B cell (primary cell): ENCODE data around the gene MFSD2A. TPM values are rescaled to one million over a fixed set of nuclear protein-coding genes. Genes with fewer than 3 reads are reported as not detected.
A peak's percentile ranks its signal among the peaks of the same experiment; 100 is the strongest.

ENCODE experiments used
- ATAC-seq: fragments of 200-7000 bp; cut with Tn5 transposase; one replicate; pipeline ENCODE4 v1.10.0; 2021; ENCODE audit warnings: low read depth, mild to moderate bottlenecking, moderate number of reproducible peaks, moderate library complexity
- CTCF ChIA-PET: fragments of 350-600 bp; sonication (Branson Sonifier 250); formaldehyde crosslinking; loops from one replicate; lab custom pipeline; 2021; ENCODE audit warnings: antibody characterized with exemption, inconsistent platforms; lab: Charles Lee
- POLR2A ChIA-PET: fragments of 350-600 bp; sonication (Branson Sonifier 250); formaldehyde crosslinking; loops from one replicate; lab custom pipeline; 2021; ENCODE audit warnings: antibody characterized with exemption; lab: Charles Lee
- DNase-seq: peaks from one replicate; pipeline ENCODE4 v3.0.0; 2013
- H2AFZ ChIP-seq: 2 replicates; pipeline ENCODE4 v1.6.1; 2012; ENCODE audit warnings: mild to moderate bottlenecking, low read depth, low read length; ENCODE audit not compliant: insufficient read depth, poor library complexity, severe bottlenecking
- H3K27ac ChIP-seq, 2 donors: 1 replicate in 1 of 2; 2 replicates in 1 of 2; pipeline ENCODE4 v1.5.1; 2012 to 2013; ENCODE audit warnings: low read length in 2 of 2, mild to moderate bottlenecking in 2 of 2, moderate library complexity in 1 of 2
- H3K27me3 ChIP-seq, 4 experiments: fragments of 200-600 bp in 1 of 4; sonication (generic) in 1 of 4; replicated peaks in 1 of 4; 1 replicate in 2 of 4; 2 replicates in 2 of 4; pipeline versions ENCODE4 v1.6.1 to v1.7.0; 2013 to 2016; ENCODE audit warnings: low read length in 3 of 4, mild to moderate bottlenecking in 2 of 4, mixed read lengths in 1 of 4, moderate library complexity in 1 of 4; ENCODE audit not compliant: insufficient read depth in 4 of 4, control insufficient read depth in 3 of 4; ENCODE audit errors: control extremely low read depth in 1 of 4
- H3K36me3 ChIP-seq, 2 experiments: replicated peaks in 1 of 2; 1 replicate in 1 of 2; 2 replicates in 1 of 2; pipeline versions ENCODE4 v1.6.1 to v1.7.1; 2013; ENCODE audit warnings: low read length in 1 of 2; ENCODE audit not compliant: insufficient read depth in 2 of 2, control insufficient read depth in 1 of 2; ENCODE audit errors: control extremely low read depth in 1 of 2, extremely low read depth in 1 of 2
- H3K4me1 ChIP-seq, 2 donors: fragments of 200-600 bp in 1 of 2; sonication (generic) in 1 of 2; 1 replicate in 1 of 2; 2 replicates in 1 of 2; pipeline versions ENCODE4 v1.5.1 to v1.6.1; 2013 to 2017; ENCODE audit warnings: low read length in 2 of 2; ENCODE audit not compliant: control insufficient read depth in 2 of 2, insufficient read depth in 2 of 2
- H3K4me2 ChIP-seq: replicated peaks from 2 replicates; pipeline ENCODE3; 2012; ENCODE audit warnings: mild to moderate bottlenecking, low read depth, low read length; ENCODE audit not compliant: poor library complexity, severe bottlenecking
- H3K4me3 ChIP-seq, 5 experiments: fragments of 200-600 bp in 1 of 5; sonication (generic) in 1 of 5; 1 replicate in 3 of 5; 2 replicates in 2 of 5; pipeline versions ENCODE4 v1.5.1 to v1.7.0; 2011 to 2016; ENCODE audit warnings: low read length in 4 of 5, mild to moderate bottlenecking in 4 of 5, low read depth in 2 of 5, control low read depth in 1 of 5, moderate library complexity in 1 of 5; ENCODE audit not compliant: insufficient read depth in 1 of 5; ENCODE audit errors: control extremely low read depth in 1 of 5, extremely low read depth in 1 of 5
- H3K79me2 ChIP-seq: fragments of 200-600 bp; sonication (generic); one replicate; pipeline ENCODE4 v1.6.0; 2016; ENCODE audit warnings: low read length; ENCODE audit not compliant: control insufficient read depth, insufficient read depth
- H3K9ac ChIP-seq: fragments of 200-600 bp; sonication (generic); 2 replicates; pipeline ENCODE4 v1.6.1; 2017; ENCODE audit warnings: mild to moderate bottlenecking, low read length, moderate library complexity
- H3K9me3 ChIP-seq, 3 donors: one replicate each; pipeline versions ENCODE4 v1.6.1 to v1.7.1; 2013; ENCODE audit warnings: low read length in 2 of 3; ENCODE audit not compliant: control insufficient read depth in 2 of 3, insufficient read depth in 1 of 3; ENCODE audit errors: control extremely low read depth in 1 of 3
- H4K20me1 ChIP-seq: 2 replicates; pipeline ENCODE4 v1.6.0; 2012; ENCODE audit warnings: mild to moderate bottlenecking, low read length; ENCODE audit not compliant: insufficient read depth, control insufficient read depth, poor library complexity, severe bottlenecking
- H3K27ac Mint-ChIP-seq: one replicate; pipeline ENCODE4 v1.8.0; 2021; ENCODE audit warnings: mixed read lengths
- H3K27me3 Mint-ChIP-seq: one replicate; pipeline ENCODE4 v1.8.0; 2021; ENCODE audit warnings: mixed read lengths
- H3K4me1 Mint-ChIP-seq: one replicate; pipeline ENCODE4 v1.8.0; 2021; ENCODE audit warnings: mixed read lengths
- H3K4me3 Mint-ChIP-seq: one replicate; pipeline ENCODE4 v1.8.0; 2021; ENCODE audit warnings: mixed read lengths
- H3K9me3 Mint-ChIP-seq: one replicate; pipeline ENCODE4 v1.8.0; 2022; ENCODE audit warnings: mixed read lengths; ENCODE audit not compliant: insufficient read depth
- EZH2 ChIP-seq: IDR thresholded peaks from 2 replicates; pipeline ENCODE4 v1.6.1; 2012; ENCODE audit warnings: borderline replicate concordance, low read depth, mild to moderate bottlenecking, moderate library complexity, low read length; ENCODE audit not compliant: insufficient read depth, poor library complexity, severe bottlenecking
- WGBS: methylation state at CpG from one replicate; pipeline ENCODE4 v1.1.5; 2013; ENCODE audit warnings: missing lambda C conversion rate; ENCODE audit not compliant: insufficient coverage; 5-methylcytosine and 5-hydroxymethylcytosine counted together
- intact Hi-C: fragments of 100-400 bp; cut with micrococcal nuclease; formaldehyde crosslinking; loops from one replicate; pipeline ENCODE4 v1.10.0; 2022
- polyA plus RNA-seq: library from polyadenylated mRNA; depleted of rRNA; stranded (reverse); fragments of >200 nt; gene quantifications from 2 replicates; pipeline ENCODE4 v1.2.3, GENCODE V29; 2012
- total RNA-seq, 2 donors: library from RNA; stranded (reverse); fragments of 120-200 nt in 1 of 2; gene quantifications; 1 replicate in 1 of 2; 2 replicates in 1 of 2; pipeline versions ENCODE4 v1.2.3 to v1.2.4, GENCODE V29; 2013 to 2022
- TF ChIP-seq, protein P1 (sequence below): fragments of 200-600 bp; IDR thresholded peaks from one replicate; pipeline ENCODE4 v1.8.0; 2022; ENCODE audit warnings: antibody characterized with exemption, mild to moderate bottlenecking

MFSD2A gene
- total and polyA plus RNA-seq, 2 donors (not counting 1 experiment from before 2014, with no cell fraction given) = 1.8 to 3.9 TPM

DNA sequence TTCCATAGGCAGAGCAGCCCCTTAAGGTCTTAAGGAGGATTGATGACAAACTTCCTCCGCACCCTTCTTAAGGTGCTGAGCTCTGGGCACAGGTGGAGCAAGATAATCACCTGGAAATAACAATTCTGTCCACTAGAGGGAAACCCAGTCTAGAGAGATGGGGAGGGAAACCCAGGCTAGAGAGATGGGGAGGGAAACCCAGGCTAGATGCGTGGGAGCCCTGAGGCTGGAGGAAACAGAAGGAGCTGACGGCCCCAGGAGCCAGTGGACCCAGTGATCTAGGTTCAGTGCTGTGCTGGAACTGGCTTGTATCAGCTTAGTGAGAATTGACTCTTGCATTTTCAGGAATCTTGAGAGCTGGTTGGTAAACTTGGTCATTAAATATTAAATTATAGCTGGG, 35.4 kb upstream of the MFSD2A start:
- TF ChIP-seq, protein P1, sequence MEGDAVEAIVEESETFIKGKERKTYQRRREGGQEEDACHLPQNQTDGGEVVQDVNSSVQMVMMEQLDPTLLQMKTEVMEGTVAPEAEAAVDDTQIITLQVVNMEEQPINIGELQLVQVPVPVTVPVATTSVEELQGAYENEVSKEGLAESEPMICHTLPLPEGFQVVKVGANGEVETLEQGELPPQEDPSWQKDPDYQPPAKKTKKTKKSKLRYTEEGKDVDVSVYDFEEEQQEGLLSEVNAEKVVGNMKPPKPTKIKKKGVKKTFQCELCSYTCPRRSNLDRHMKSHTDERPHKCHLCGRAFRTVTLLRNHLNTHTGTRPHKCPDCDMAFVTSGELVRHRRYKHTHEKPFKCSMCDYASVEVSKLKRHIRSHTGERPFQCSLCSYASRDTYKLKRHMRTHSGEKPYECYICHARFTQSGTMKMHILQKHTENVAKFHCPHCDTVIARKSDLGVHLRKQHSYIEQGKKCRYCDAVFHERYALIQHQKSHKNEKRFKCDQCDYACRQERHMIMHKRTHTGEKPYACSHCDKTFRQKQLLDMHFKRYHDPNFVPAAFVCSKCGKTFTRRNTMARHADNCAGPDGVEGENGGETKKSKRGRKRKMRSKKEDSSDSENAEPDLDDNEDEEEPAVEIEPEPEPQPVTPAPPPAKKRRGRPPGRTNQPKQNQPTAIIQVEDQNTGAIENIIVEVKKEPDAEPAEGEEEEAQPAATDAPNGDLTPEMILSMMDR = peak; percentile 75
- TF ChIP-seq EZH2 = no peak
- H3K4me2 ChIP-seq = no peak overlapping the region
- 15% methylated on average over 2 of the region's 3 CpGs for WGBS

DNA sequence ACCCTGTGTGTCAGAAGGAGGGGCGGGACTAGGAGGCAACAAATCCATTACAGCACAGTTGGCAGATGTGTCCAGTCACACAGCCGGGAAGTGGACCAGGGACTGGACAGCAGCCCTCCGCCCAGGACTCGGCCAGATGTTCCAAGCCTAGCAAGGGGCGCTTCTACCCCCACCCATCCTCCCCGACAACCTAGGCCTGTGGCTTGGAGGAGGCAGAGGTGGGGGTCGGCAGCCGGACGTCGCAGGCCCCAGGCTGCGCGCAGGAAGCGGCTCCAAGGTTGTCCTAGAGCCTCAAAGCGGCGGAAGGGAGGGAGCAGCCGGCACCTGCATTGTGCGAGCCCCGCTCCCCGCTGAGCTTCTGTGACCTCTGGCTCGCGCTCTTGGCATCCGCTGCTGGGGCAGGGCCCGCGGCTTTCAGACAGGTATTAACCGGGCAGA, 32.7 kb upstream of the MFSD2A start:
- TF ChIP-seq EZH2 = no peak
- TF ChIP-seq, protein P1 = no peak
- Mint-ChIP-seq H3K27ac (no peak overlapping the region), H3K27me3 (peaks cover 8% of the 10 kb centered on the region), H3K9me3 (no peaks in the 10 kb centered on the region), H3K4me3 (no peak overlapping the region), H3K4me1 (no peaks in the 10 kb centered on the region)
- WGBS = 85% methylated on average over 20 of the region's 25 CpGs
- Histone ChIP-seq H3K9me3 (no peaks in the 10 kb centered on the region), H3K79me2 (no peaks in the 10 kb centered on the region), H4K20me1 (no peaks in the 10 kb centered on the region), H3K27ac (no peak overlapping the region), H3K4me1 (peaks cover 6 to 17% of the 10 kb centered on the region in 2 donors), H3K27me3 (no peaks in the 10 kb centered on the region), H3K9ac (no peak overlapping the region), H3K4me2 (no peak overlapping the region), H2AFZ (no peak overlapping the region), H3K36me3 (no peaks in the 10 kb centered on the region), H3K4me3 (no peak overlapping the region)
- intact Hi-C loops = no loop called here
- POLR2A ChIA-PET = no interaction called here
- ATAC-seq = no peak
- DNase-seq = no peak
- CTCF ChIA-PET = interaction anchor here (1.0 to 13.5 kb wide), 3 partner anchors 52 to 110 kb away, joined by 3 to 334 read pairs (median 161); no protein-coding TSS in a partner anchor

More for the DNA sequence above, 35.4 kb upstream of the MFSD2A start:
- Mint-ChIP-seq H3K4me1 (no peaks in the 10 kb centered on the region), H3K4me3 (no peak overlapping the region), H3K27me3 (peaks cover 8% of the 10 kb centered on the region), H3K9me3 (no peaks in the 10 kb centered on the region), H3K27ac (no peak overlapping the region)
- DNase-seq (peak; percentile 83), ATAC-seq (peak; percentile 98)
- POLR2A ChIA-PET = interaction anchor here (0.6 to 1.5 kb wide), 5 partner anchors 17 to 416 kb away, joined by 4 to 8 read pairs (median 6); no protein-coding TSS in a partner anchor
- no peak overlapping the region for H3K27ac ChIP-seq
- H3K9ac ChIP-seq = no peak overlapping the region
- intact Hi-C loops = loop anchor here (5.0 kb wide), 1 partner anchor 102 kb away; no protein-coding TSS in a partner anchor
- H3K4me3 ChIP-seq = no peak overlapping the region
- no peaks in the 10 kb centered on the region for H4K20me1 ChIP-seq
- no peaks in the 10 kb centered on the region for H3K36me3 ChIP-seq
- CTCF ChIA-PET = interaction anchor here (0.6 to 13.5 kb wide), 44 partner anchors 10 to 629 kb away, joined by 3 to 334 read pairs (median 4); no protein-coding TSS in a partner anchor
- H2AFZ ChIP-seq = peak overlapping the region; percentile 14
- peaks cover 0 to 4% of the 10 kb centered on the region in 2 donors for H3K4me1 ChIP-seq
- no peaks in the 10 kb centered on the region for H3K9me3 ChIP-seq
- H3K27me3 ChIP-seq = no peaks in the 10 kb centered on the region
- H3K79me2 ChIP-seq = no peaks in the 10 kb centered on the region
